ENCODE data around the gene LMAN2L. TPM values are rescaled to one million over a fixed set of nuclear protein-coding genes. Genes with fewer than 3 reads are reported as not detected.

The LMAN2L gene
- total RNA-seq, 1 experiment from 2014 or later = 24.0 TPM

DNA sequence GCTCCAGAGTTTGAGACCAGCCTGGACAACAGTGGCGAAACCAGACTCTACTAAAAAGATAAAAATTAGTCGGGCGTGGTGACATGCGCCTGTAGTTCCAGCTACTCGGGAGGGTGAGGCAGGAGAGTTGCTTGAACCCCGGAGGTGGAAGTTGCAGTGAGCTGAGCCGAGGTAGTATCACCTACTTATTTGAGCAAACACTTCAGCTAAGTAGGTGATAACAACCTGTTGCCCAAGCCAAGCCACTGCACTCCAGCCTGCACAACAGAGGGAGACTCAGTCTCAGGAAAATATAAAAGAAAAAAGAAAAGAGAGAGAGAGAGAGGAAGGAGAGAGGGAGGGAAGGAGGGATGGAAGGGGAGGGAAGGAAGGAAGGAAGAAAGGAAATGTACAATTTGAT, 76.0 kb downstream of the LMAN2L start:
- Histone ChIP-seq H3K4me3 (ENCODE audit: low read depth, low read length, poor library complexity, severe bottlenecking) (no peak overlapping the region), H3K4me1 (ENCODE audit: insufficient read depth, low read length, poor library complexity, severe bottlenecking) (peaks cover 23% of the 10 kb centered on the region), H3K36me3 (ENCODE audit: insufficient read depth, low read length, poor library complexity, severe bottlenecking) (no peaks in the 10 kb centered on the region), H3K27ac (ENCODE audit: low read depth, low read length, poor library complexity, severe bottlenecking) (no peak overlapping the region), H3K27me3 (replicated peaks; ENCODE audit: insufficient read depth, low read depth, low read length, poor library complexity) (no peaks in the 10 kb centered on the region), H3K9me3 (ENCODE audit: low read depth, low read length, poor library complexity, severe bottlenecking) (peaks cover 5% of the 10 kb centered on the region)
- CTCF ChIA-PET = no interaction called here
- intact Hi-C loops (cut with micrococcal nuclease; ENCODE audit: unreplicated experiment) = no loop called here
- no TSS peak for BruUV-seq (replicated peaks)
- TF ChIP-seq EZH2 (IDR thresholded peaks at IDR 0.05; ENCODE audit: borderline replicate concordance, low read depth, low read length, poor library complexity, severe bottlenecking) = no peak
- TF ChIP-seq, protein P1, sequence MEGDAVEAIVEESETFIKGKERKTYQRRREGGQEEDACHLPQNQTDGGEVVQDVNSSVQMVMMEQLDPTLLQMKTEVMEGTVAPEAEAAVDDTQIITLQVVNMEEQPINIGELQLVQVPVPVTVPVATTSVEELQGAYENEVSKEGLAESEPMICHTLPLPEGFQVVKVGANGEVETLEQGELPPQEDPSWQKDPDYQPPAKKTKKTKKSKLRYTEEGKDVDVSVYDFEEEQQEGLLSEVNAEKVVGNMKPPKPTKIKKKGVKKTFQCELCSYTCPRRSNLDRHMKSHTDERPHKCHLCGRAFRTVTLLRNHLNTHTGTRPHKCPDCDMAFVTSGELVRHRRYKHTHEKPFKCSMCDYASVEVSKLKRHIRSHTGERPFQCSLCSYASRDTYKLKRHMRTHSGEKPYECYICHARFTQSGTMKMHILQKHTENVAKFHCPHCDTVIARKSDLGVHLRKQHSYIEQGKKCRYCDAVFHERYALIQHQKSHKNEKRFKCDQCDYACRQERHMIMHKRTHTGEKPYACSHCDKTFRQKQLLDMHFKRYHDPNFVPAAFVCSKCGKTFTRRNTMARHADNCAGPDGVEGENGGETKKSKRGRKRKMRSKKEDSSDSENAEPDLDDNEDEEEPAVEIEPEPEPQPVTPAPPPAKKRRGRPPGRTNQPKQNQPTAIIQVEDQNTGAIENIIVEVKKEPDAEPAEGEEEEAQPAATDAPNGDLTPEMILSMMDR (conservative IDR thresholded peaks at IDR 0.05; ENCODE audit: low read depth, low read length) = no peak
- POLR2A ChIA-PET (ENCODE audit: low non-redundant PET) = no interaction called here
- DNase-seq (ENCODE audit: low spot score) = no peak

DNA sequence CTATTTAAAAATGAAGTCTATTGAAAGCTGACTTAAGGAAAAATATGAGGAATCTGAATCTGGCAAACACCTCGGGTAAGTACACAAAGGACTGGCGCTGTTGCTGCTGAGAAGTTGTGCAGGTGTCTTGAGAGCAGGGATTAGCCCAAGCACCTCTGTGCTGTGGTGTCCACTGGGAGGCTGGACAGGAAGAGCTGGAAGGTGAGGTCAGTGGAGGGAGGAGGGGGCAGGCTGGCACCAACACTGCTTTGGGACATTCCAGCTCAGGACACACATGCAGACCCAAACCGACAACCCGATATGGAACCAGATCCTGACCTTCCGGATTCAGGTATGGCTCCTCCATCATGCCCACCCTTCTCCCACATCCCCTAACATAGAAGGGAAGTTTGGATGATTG, 76.7 kb downstream of the LMAN2L start:
- Histone ChIP-seq H3K4me3 (ENCODE audit: low read depth, low read length, poor library complexity, severe bottlenecking) (no peak overlapping the region), H3K4me1 (ENCODE audit: insufficient read depth, low read length, poor library complexity, severe bottlenecking) (peaks cover 23% of the 10 kb centered on the region), H3K36me3 (ENCODE audit: insufficient read depth, low read length, poor library complexity, severe bottlenecking) (no peaks in the 10 kb centered on the region), H3K9me3 (ENCODE audit: low read depth, low read length, poor library complexity, severe bottlenecking) (peaks cover 5% of the 10 kb centered on the region), H3K27ac (ENCODE audit: low read depth, low read length, poor library complexity, severe bottlenecking) (no peak overlapping the region), H3K27me3 (replicated peaks; ENCODE audit: insufficient read depth, low read depth, low read length, poor library complexity) (no peaks in the 10 kb centered on the region)
- POLR2A ChIA-PET (ENCODE audit: low non-redundant PET) = no interaction called here
- TF ChIP-seq EZH2 (IDR thresholded peaks at IDR 0.05; ENCODE audit: borderline replicate concordance, low read depth, low read length, poor library complexity, severe bottlenecking) = no peak
- TF ChIP-seq, protein P1 (conservative IDR thresholded peaks at IDR 0.05; ENCODE audit: low read depth, low read length) = no peak
- CTCF ChIA-PET = no interaction called here
- intact Hi-C loops (cut with micrococcal nuclease; ENCODE audit: unreplicated experiment) = no loop called here
- no TSS peak for BruUV-seq (replicated peaks)
- no peak for DNase-seq (ENCODE audit: low spot score)

DNA sequence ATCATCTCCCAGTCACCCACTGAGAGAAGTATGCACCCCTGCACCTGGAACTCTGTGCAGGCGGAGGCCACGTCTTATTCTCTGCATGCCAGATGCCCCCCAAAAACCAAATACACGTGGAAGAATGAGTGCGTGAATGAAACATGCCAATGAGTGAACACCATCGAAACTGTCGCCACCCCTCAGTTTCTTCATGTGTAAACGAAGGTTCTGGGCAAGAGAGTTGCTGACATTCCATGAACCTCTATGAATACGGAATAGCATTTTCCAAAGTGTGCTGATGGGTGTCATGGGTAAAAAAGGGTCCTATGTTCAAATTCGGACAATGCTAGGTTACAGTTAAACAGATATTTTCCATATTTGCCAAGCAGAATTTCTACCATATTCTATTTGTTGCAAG, 77.5 kb downstream of the LMAN2L start:
- Histone ChIP-seq H3K27me3 (replicated peaks; ENCODE audit: insufficient read depth, low read depth, low read length, poor library complexity) (no peaks in the 10 kb centered on the region), H3K27ac (ENCODE audit: low read depth, low read length, poor library complexity, severe bottlenecking) (no peak overlapping the region), H3K9me3 (ENCODE audit: low read depth, low read length, poor library complexity, severe bottlenecking) (peaks cover 5% of the 10 kb centered on the region), H3K36me3 (ENCODE audit: insufficient read depth, low read length, poor library complexity, severe bottlenecking) (no peaks in the 10 kb centered on the region), H3K4me3 (ENCODE audit: low read depth, low read length, poor library complexity, severe bottlenecking) (no peak overlapping the region), H3K4me1 (ENCODE audit: insufficient read depth, low read length, poor library complexity, severe bottlenecking) (peaks cover 23% of the 10 kb centered on the region)
- TF ChIP-seq, protein P1 (conservative IDR thresholded peaks at IDR 0.05; ENCODE audit: low read depth, low read length) = no peak
- TF ChIP-seq EZH2 (IDR thresholded peaks at IDR 0.05; ENCODE audit: borderline replicate concordance, low read depth, low read length, poor library complexity, severe bottlenecking) = no peak
- ChIA-PET CTCF (no interaction called here), POLR2A (ENCODE audit: low non-redundant PET) (no interaction called here)
- no peak for DNase-seq (ENCODE audit: low spot score)
- intact Hi-C loops (cut with micrococcal nuclease; ENCODE audit: unreplicated experiment) = no loop called here
- BruUV-seq (replicated peaks) = no TSS peak

Data from A673 (cell line).